ENCODE data around the gene NFYC. TPM values are rescaled to one million over a fixed set of nuclear protein-coding genes. Genes with fewer than 3 reads are reported as not detected.
A peak's percentile ranks its signal among the peaks of the same experiment; 100 is the strongest.

Gene NFYC
- total and polyA plus RNA-seq, 11 donors, result 45.2 to 82.8 (median 66.1) TPM

DNA sequence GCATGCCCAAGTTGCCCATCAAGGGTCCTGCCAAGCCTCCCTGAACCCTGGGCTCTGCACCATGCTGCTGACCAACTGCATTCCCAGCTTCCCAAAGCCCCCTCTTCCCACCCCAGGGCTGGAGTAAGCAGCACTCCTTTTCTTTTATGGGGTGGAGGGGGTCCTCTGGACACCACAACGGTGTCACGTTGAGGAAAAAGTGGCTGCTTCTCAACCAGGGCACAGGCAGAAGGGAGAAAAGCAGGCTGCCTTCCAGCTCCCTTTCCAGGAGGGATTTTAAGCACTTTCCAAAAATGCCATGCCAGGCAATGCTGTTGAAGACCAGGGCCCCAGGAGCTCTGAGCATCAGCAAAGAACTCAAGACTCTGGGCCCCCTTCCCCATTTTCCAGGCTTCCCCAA lies 26.7 kb upstream of the NFYC start:
- DNase-seq (no peak), ATAC-seq (no peak)
- 58 to 73% (median 64%) methylated on average over 2 of the region's 2 CpGs for WGBS, 4 donors
- no peaks in the 10 kb centered on the region for H3K27me3 ChIP-seq
- H3K4me1 ChIP-seq, result peaks cover 0 to 27% (median 9%) of the 10 kb centered on the region in 12 donors
- H3K27ac ChIP-seq, result peak overlapping the region in 1 of 12 donors; percentile 30
- peak overlapping the region in 10 of 12 donors; percentile 51 to 74 (median 63) for H3K4me3 ChIP-seq
- H3K36me3 ChIP-seq, result no peaks in the 10 kb centered on the region
- H3K9me3 ChIP-seq, result no peaks in the 10 kb centered on the region
- intact Hi-C loops (cut with DNase I), result loop anchor here in 8 of 10 donors (5.0 to 10.0 kb wide), 5 partner anchors 32 to 52 kb away; no protein-coding TSS in a partner anchor
- TF ChIP-seq POLR2A (IDR thresholded peaks at IDR 0.05), result no peak
- TF ChIP-seq, protein P1, sequence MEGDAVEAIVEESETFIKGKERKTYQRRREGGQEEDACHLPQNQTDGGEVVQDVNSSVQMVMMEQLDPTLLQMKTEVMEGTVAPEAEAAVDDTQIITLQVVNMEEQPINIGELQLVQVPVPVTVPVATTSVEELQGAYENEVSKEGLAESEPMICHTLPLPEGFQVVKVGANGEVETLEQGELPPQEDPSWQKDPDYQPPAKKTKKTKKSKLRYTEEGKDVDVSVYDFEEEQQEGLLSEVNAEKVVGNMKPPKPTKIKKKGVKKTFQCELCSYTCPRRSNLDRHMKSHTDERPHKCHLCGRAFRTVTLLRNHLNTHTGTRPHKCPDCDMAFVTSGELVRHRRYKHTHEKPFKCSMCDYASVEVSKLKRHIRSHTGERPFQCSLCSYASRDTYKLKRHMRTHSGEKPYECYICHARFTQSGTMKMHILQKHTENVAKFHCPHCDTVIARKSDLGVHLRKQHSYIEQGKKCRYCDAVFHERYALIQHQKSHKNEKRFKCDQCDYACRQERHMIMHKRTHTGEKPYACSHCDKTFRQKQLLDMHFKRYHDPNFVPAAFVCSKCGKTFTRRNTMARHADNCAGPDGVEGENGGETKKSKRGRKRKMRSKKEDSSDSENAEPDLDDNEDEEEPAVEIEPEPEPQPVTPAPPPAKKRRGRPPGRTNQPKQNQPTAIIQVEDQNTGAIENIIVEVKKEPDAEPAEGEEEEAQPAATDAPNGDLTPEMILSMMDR (IDR thresholded peaks at IDR 0.05), result no peak

DNA sequence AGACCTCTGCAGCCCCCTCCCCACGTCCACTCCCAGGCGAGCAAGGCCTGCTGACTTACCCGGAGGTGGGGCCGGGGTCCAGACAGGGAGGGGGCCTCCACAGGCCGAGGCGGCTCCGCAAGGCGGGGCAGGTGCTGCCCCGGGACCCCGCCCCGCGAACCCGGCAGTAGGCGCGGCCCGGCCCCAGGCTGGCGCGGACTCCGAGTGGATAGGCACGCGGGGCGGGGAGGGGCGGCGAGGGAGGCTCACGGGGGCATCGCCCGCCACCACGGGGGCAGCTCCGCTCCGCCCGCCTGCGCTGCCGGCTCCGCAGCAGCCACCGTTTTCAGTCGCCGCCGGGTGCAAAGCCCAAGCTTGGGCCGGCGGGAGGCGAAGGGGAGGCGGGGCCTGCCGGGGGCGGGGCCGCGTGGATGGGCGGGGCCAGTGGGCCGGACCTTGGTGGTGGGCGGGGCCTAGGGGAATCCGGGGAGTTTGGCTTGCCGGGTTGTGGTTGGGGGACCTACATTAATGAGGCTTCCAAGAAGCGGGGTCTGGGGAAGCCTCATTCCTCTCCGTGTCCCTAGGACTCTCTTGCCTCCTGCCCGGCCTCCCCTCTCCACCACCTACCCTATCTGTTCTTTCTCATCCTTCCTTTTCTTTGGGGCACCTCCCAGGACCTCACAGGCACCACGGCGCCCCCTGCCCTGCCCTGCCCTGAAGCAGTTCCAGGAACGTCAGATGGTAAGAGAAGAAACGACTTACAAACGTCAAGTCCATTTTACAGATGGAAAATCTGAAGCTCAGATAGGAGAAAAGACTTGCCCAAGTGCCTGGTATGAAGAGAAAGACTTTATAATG lies 26.0 kb upstream of the NFYC start, which contains the start of gene RIMS3:
TSS of gene RIMS3 (minus strand) at position 348 of the 837 bp plus-strand sequence. CDS start 23,757 bp downstream, outside the sequence.
- 1 to 6% (median 2%) methylated on average over 17 to 59 of the region's 59 CpGs for WGBS, 4 donors

DNA sequence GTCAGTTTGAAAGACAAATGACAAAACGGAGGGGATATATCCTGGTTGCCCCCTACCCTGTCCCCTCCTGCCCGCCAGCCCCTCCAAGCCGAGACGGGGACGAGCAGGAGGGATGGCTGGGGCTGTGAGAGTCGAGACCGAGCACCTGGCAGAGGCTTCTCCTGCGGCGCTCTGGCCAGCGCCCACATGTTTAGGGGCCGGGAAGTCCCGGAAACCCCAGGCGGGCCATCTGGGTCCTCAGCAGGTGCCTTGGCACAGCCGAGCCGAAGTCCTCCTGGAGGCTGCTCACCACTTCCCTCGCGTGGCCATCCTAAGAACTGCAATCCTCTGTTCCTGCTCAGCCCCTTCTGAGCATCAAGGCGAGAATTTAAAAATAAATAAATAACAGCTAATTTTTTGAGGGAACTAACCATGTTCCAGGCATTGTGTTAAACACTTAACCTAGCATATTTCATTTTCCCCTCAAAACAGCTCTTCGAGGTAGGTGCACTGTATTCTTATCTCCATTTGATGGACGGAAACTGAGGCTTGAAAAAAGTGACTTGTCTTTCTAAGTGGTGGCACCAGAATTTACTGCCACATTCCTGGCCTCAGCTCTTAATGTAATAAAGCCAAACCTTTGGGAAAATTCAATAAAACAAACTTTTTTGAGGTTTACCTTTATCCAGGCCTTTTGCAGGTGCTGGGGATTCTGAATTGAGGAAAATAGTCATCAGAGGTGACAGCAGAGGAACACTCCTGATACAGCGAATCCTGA lies 22.6 kb upstream of the NFYC start:
- no peaks in the 10 kb centered on the region for H3K27me3 ChIP-seq
- no peak overlapping the region for H3K27ac ChIP-seq
- intact Hi-C loops (cut with DNase I), result loop anchor here in 8 of 10 donors (1.0 to 10.0 kb wide), 6 partner anchors 37 to 57 kb away; no protein-coding TSS in a partner anchor
- ATAC-seq (peak in 3 of 4 donors; percentile 64 to 70 (median 70)), DNase-seq (peak; percentile 67 to 87 (median 78))
- WGBS, 4 donors, result 13 to 24% (median 14%) methylated on average over 15 to 21 of the region's 21 CpGs
- TF ChIP-seq, protein P1 (IDR thresholded peaks at IDR 0.05), result peak; percentile 92 to 98 (median 94)
- no peak for TF ChIP-seq POLR2A (IDR thresholded peaks at IDR 0.05)
- no peaks in the 10 kb centered on the region for H3K9me3 ChIP-seq
- no peaks in the 10 kb centered on the region for H3K36me3 ChIP-seq
- peaks cover 0 to 18% (median 7%) of the 10 kb centered on the region in 12 donors for H3K4me1 ChIP-seq
- H3K4me3 ChIP-seq, result peak overlapping the region in 2 of 12 donors; percentile 2 to 21

More for the DNA sequence above, 26.0 kb upstream of the NFYC start, which contains the start of gene RIMS3:
- H3K27me3 ChIP-seq, result no peaks in the 10 kb centered on the region
- peak within 1 kb of the TSS in 3 of 12 donors; percentile 7 to 72 (median 38) for H3K27ac ChIP-seq
- peak in 1 of 2 donors; percentile 18 for TF ChIP-seq POLR2A (IDR thresholded peaks at IDR 0.05)
- TF ChIP-seq, protein P1 (IDR thresholded peaks at IDR 0.05), result peak in 1 of 12 donors; percentile 7
- intact Hi-C loops (cut with DNase I), result loop anchor here in 8 of 10 donors (5.0 to 10.0 kb wide), 4 partner anchors 33 to 53 kb away; no protein-coding TSS in a partner anchor
- H3K4me1 ChIP-seq, result peaks cover 0 to 27% (median 9%) of the 10 kb centered on the region in 12 donors
- H3K4me3 ChIP-seq, result peak within 1 kb of the TSS; percentile 33 to 77 (median 63)
- no peaks in the 10 kb centered on the region for H3K9me3 ChIP-seq
- DNase-seq (peak; percentile 71 to 93 (median 80)), ATAC-seq (peak in 3 of 4 donors; percentile 93 to 95 (median 93))
- no peaks in the 10 kb centered on the region for H3K36me3 ChIP-seq

All from heart left ventricle (tissue), 16 donors.